HG03439 (cell line): ENCODE results near the gene RPUSD3.

Experiments used
- ATAC-seq: cut with Tn5 transposase; IDR thresholded peaks from one replicate; pipeline ENCODE4 v1.9.1; 2021; ENCODE audit warnings: mild to moderate bottlenecking, moderate library complexity; ENCODE audit not compliant: unreplicated experiment

The RPUSD3 gene

GRCh38 chr3:9834520-9835380 lies 9.1 kb downstream of the RPUSD3 start:
- no peak for ATAC-seq

DNA sequence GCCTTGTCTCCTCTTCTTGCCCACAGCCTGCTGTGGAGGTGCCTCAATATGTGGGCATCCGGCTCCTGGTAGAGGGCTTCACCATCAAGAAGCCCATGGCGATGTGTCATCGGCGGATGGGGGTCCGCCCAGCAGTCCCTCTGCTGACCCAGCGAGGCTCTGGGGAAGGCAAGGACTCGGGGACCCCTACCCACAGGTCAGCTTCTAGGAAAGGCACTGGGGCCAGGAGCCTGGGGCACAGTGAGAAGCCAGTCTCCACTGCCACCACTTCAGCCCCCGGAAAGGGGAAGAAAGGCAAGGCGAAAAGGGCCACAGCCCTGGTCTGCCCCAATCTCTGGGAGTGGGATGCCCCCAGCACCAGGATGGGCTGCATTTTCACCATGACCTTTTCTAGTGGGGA lies 10.7 kb downstream of the RPUSD3 start:
- ATAC-seq: no peak

- ATAC-seq: no peak
Measured at GRCh38 chr3:9831253-9831652, 12.6 kb downstream of the RPUSD3 start.

- ATAC-seq: no peak
Measured at GRCh38 chr3:9828801-9829755, 14.7 kb downstream of the RPUSD3 start.

DNA sequence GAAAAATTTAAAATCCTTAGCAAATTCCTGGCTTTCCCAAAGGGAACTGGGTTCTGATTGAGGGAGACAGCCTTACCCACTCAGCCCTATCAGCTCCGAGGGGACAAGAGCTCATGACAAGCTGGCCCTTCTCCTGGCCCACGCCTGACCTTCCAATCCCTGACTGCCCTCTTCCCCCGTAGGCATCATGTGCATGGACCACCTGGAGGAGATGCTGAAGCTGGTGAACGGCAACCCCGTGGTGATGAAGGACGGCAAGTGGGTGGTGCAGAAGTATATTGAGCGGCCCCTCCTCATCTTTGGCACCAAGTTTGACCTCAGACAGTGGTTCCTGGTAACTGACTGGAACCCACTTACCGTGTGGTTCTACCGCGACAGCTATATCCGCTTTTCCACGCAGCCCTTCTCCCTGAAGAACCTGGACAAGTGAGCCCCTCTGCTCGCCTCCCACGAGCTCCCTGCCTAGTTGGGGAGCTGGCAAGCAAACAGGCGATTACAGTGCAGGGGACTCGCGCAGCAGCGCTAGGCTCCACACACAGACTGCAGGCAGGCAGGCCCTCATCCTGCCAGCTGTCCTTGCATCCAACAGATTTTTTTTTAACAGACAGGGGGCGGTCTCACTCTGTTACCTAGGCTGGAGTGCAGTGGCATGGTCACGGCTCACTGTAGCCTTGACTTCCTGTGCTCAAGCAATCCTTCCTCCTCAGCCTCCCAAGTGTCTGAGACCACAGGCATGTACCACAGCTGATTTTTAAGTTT lies 16.8 kb downstream of the RPUSD3 start:
- ATAC-seq: no peak

GRCh38 chr3:9825451-9826040 lies 18.3 kb downstream of the RPUSD3 start:
- ATAC-seq: no peak

DNA sequence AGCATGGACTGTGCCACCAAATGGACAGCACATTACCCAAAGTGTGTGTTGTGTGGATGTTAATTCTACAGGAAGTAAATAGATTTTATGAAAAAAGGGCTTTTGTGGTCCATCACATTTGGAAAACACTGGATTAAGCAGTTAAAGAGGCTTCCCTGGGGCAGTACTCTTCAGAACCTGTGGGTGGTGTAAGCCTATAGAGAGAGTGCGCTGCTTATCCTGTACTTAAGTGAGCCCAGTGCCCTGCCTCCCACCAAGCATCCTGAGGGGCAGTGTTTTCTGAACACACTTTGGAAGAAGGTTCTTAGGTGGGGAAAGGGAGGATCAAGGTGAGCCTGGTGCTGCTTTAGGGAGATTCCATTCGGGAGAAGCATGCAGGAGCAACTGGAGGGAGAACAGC lies 22.9 kb downstream of the RPUSD3 start:
- ATAC-seq: no peak

- no peak for ATAC-seq
Measured at GRCh38 chr3:9820543-9820942, 23.3 kb downstream of the RPUSD3 start.

DNA sequence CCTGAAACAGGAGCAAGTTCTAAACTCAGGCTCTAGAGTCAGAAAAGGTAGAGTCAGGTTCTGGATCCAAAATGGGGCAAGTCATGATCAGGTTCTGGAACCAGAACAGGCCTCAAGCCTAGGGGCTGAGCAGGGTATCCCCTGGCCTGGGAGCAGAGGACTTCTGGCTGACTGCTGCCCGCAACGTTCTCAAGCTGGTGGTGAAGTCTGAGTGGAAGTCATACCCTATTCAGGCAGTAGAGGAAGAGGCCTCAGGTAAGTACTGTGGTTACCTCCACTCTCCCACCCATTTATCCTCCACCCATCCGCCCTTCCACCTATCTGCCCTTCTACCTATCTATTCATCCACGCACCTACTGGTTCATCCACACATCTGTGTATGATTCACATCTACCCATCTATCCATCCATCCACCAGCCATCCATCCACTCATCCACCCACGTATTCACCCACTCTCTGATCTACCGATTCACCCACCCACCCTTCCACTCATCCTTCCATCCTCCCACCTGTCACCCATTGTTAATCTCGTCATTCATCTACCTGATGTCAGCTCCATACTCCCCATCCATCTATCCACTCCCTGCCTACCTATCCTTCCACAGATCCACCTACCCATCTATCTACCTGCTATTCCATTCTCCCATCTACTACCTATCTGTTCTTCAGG lies 25.0 kb downstream of the RPUSD3 start:
- no peak for ATAC-seq

- no peak for ATAC-seq
Measured at GRCh38 chr3:9817436-9817835, 26.4 kb downstream of the RPUSD3 start.

GRCh38 chr3:9815986-9816385 lies 27.8 kb downstream of the RPUSD3 start:
- no peak for ATAC-seq

- no peak for ATAC-seq
Measured at GRCh38 chr3:9812870-9813483, 30.8 kb downstream of the RPUSD3 start.

GRCh38 chr3:9810846-9811245 lies 33.0 kb downstream of the RPUSD3 start:
- ATAC-seq: no peak

DNA sequence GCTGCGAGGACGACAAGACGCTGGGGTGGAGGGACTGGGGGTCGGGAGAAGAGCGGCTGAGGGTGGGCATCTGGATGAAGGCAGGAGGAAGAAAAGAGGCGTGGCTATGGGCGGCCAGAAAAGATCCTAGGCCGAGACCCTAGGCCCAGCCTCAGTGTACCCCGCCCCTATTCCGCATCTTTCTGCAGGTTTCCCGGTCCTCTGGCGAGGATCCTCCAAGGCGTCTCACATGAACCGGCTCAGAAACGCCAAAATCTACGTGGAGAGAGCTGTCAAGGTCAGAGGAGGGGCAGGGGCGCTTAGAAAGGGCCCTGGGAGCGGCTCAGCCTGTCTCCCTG lies 33.4 kb downstream of the RPUSD3 start:
- no peak for ATAC-seq

- peak; percentile 51 for ATAC-seq
Measured at GRCh38 chr3:9809615-9810432, 34.0 kb downstream of the RPUSD3 start, which contains the start of gene TTLL3. TTLL3 (plus strand) TSS chr3:9810262; CDS start chr3:9810662, 400 bp downstream.

DNA sequence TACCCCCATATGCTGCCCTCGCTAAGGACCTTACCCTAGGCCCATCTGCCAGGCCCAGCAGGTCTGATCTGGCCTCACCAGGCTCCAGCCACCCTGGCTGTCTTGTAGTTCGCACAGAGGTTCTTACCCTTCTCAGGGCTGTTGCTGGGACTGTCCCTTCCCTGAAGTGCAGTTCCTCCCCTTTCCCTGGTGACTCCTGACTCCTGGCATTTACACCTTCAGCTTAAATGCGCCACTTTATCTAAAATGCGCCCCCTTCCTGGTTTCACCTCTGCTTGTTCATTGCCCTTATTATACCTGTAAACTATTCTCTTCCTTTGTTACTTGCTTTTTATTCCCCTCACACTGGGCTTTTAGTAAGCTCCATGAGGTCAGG lies 34.6 kb downstream of the RPUSD3 start:
- no peak for ATAC-seq

DNA sequence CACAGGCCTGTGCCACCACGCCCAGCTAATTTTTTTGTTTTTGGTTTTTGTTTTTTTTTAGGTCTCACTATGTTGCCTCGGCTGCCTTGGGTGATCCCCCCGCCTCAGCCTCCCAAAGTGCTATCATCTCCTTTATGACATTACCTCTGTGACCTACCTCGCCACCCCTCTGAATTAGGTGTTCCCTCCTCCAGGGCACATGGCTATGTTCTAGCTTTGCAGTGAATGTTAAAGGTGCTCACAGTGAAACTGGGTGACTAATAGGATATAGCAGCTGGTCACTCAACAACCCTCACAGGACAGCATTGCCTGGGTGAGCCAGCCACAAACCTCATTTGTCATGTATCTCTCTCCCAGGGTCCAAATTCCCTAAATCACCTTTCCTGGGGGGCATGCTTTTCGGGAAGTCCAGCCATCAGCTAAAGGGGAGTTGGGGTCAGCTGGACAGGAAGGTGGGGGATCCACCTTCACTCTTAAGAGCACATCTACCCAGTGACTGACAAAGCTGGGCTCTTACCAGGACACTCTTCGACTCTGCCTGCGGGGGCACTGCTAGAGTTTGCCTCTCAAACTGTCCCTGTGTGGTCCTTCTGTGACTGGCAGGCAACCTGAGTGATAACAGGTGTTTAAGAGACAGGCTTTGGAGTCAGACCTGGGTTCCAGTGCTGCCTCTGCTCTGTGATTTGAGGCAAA lies 35.3 kb downstream of the RPUSD3 start:
- peak; percentile 36 for ATAC-seq

DNA sequence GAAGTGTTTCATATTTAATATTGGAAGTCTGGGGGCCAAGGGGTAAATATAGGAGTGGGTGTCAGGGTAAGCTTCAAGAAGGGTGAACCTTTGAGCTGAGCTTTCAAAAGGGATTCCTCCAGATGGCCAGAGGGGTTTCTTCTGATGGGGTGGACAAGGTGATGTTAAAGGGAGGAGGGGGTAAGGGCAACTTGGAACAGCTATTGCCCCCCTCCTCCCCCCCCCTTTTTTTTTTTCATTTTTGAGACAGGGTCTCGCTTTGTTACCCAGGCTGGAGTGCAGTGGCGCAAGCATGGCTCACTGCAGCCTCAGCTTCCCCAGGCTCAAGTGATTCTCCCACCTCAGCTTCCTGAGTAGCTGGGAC lies 35.8 kb downstream of the RPUSD3 start:
- ATAC-seq: no peak
